CD4-positive, alpha-beta T cell treated with Interleukin-6 for 4 hours (primary cell): Measurements from ENCODE around the gene TMEM176A.
"Not testable (repeated sequence)": the region's sequence is repeated elsewhere in the genome, so short reads cannot be mapped to it uniquely, and the experiment has no call there.

Experiments
- DNase-seq: peaks from one replicate; pipeline ENCODE4 v3.0.0-alpha.2; 2020; ENCODE audit warnings: mixed read lengths

TMEM176A gene

GRCh38 chr7:150800581-150801241 lies at the start of gene TMEM176A:
TSS of gene TMEM176A (plus strand) at chr7:150800769. CDS start at chr7:150801551, 782 bp downstream.
- DNase-seq: peak; percentile 45

DNA sequence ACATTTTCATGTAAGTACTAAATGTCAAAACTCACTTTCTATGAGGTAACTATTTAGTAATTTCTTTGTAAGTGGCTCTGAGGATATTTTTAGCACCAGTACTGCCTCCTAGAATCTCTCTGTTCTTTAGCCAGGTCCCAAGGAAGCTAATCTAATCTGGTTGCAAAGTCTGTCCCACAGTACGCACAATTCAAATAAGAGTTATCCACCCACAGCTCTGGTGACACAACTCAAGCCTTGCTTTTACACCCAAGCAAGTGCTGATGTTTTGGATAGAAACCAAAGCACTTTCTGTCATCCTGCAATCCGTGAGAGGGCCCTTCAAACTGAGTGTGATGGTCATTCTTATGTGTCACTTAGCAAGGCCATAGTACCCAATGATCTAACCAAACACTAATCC lies 48.9 kb upstream of the TMEM176A start:
- no peak for DNase-seq

DNA sequence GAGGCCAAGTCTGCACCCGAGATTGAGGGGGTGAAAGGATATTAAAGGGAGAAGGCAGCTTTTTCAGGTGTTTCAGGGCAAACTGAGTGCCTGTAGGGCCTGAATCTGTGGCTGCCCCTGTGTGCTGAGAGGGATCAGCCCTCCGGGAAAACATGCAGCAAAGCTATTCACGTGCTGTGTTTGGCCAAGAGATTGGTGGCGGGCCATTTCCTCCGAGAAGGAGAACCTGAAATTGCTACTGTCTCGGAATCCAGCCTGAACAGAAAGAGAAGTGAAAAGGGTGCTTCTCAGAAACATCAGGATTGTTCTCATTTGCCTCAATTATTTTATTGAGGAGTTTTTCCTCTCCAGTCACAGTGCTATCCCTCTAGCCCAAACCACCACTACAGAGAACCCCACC lies 47.3 kb upstream of the TMEM176A start:
- DNase-seq: no peak

- peak; percentile 56 for DNase-seq
These were observed 46.6 kb upstream of the TMEM176A start for GRCh38 chr7:150753826-150754603.

DNA sequence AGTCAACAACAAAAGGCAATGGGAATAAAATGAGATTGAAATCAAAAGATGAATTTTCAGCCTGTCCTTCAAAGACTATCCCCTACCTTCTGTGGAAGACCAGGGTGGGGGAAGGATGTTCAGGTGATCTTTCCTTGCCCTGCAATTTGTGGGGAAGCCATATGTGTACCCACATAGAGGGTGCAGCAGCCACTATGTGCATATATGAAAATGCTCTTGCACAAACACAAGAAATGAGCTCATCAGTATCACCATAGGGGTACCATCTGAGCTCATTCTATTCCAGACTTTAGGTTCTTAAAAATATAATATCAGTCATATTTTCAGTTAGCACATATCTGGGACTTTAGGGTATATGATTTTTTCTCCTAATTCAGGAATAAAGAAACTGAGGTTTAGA lies 45.6 kb upstream of the TMEM176A start:
- peak; percentile 47 for DNase-seq

GRCh38 chr7:150755473-150756099 lies 45.0 kb upstream of the TMEM176A start:
- DNase-seq: peak; percentile 87

GRCh38 chr7:150756166-150756565 lies 44.4 kb upstream of the TMEM176A start:
- DNase-seq: peak; percentile 46

DNA sequence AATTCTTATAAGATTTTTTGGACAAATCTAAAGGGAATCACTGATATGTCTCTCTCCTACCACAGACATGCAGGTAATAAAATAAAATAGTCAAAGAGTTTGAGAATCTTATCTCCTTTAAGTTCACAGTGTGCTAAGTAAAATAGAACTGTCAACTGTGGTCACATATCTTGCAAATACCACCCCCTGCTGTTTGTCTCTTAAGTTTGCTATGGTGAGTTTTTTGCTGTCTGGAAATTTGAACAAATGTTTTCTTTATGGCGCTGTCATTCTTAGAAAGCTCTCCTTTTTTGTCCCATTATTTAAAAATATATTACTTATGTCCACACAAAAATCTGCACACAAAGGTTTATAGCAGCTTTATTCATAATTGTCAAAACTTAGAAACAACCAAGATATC lies 43.7 kb upstream of the TMEM176A start:
- DNase-seq: peak; percentile 53

DNA sequence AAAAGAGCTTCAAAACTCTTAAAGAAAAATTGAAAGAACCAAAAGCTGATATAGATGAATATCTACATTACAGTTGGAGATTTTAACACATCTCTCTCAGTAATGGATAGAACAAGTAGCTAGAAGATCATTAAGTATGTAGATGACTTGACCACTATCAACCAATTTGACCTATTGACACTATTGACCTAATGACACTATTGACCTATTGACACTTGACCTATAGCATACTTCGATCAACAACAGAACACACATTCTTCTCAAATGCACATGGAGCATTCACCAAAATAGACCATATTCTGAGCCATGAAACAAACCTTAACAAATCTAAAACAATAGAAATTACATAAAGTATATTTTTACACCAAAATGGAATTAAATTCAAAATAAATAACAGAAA lies 41.1 kb upstream of the TMEM176A start:
- DNase-seq: no peak

DNA sequence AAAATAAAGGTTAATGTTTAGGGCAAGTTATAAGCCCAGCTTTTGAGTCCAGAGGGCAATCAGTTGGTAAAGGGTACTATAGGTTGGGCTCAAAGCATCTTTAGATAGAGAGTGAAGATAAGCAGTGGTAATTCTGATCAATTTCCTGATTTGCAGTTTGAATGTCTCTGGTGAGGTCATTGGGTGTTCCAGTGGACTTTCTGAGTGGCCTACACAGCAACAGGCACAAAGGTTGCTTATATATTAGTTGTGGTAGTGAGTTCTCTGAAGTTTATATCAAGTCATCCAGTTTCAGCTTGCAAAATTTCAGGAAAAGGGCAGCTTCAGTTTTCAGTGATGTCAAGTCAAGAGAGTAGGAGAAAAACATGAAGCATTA lies 34.2 kb upstream of the TMEM176A start:
- DNase-seq: no peak

GRCh38 chr7:150769768-150770167 lies 30.8 kb upstream of the TMEM176A start:
- no peak for DNase-seq

DNA sequence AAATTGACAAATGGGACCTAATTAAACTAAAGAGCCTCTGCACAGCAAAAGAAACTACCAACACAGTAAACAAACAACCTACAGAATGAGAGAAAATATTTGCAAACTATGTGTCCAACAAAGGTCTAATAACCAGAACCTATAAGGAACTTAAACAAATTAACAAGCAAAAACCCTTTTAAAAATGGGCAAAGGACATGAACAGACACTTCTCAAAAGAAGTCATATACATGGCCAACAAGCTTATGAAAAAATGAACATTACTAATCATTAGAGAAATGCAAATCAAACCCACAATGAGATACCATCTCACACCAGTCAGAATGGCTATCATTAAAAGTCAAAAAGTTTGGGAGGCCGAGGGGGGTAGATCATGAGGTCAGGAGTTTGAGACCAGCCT lies 26.4 kb upstream of the TMEM176A start:
- not testable (repeated sequence) for DNase-seq

DNA sequence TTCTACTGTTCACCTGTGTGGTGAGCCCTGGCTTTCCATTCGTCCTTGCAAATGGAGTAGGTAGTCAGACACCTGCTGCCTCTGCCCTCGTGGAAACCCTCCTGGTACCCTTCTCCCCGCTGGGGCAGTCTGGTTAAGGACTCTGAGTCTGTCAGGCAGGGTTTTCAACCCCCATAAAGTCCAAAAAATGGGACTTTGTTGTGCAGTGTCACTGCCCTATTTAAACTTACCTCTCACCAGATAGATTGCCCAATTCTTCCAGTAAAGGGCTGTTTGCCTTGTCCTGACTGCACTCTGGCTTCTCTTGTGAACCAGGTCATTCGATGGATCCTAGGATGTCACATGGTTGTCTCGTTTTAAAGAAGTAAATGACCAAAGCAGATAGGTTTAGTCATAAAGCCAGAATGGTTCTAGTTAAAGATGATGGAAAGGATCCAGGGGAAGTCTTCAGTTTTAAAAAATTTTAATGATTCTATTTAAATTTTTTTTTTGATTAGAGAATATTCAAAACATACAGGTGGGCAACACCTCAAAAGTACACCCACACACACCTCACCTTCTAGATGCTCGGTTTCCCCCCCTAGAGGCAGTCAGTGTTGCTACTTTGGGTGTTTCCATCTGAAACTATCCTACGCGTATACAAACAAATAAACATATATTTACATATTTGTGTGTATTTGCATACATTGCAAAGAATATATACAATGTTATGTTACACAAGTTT lies 22.4 kb upstream of the TMEM176A start:
- DNase-seq: no peak

DNA sequence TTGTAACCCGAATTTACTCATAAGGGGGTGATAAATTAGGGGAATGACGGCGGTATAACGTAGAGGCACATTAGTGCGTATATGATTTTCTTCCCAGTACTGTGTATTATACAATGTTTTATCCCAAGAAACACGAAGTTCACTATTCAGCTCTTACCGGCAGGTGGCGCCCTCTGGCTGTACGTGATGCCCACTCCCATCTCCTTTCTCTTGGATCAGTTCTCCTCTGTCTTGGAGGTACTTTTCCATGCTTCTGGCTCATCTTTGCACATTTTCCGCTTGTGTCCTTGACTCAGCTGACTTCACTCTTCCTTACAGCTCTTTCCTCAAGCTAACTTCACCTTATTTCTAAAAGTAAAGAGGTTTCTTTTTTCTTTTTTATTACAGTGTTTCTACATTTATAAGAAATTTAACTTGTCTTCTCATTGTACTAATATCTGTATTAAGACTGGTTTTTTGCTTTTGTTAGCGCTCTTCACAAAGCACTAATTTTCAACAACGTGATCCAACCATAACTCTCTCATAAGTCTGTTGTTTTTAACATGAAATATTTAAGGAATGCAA lies 21.7 kb upstream of the TMEM176A start:
- DNase-seq: peak; percentile 83

GRCh38 chr7:150780292-150780691 lies 20.3 kb upstream of the TMEM176A start:
- DNase-seq: no peak

GRCh38 chr7:150781103-150781502 lies 19.5 kb upstream of the TMEM176A start:
- DNase-seq: no peak

GRCh38 chr7:150781961-150782360 lies 18.6 kb upstream of the TMEM176A start:
- no peak for DNase-seq

DNA sequence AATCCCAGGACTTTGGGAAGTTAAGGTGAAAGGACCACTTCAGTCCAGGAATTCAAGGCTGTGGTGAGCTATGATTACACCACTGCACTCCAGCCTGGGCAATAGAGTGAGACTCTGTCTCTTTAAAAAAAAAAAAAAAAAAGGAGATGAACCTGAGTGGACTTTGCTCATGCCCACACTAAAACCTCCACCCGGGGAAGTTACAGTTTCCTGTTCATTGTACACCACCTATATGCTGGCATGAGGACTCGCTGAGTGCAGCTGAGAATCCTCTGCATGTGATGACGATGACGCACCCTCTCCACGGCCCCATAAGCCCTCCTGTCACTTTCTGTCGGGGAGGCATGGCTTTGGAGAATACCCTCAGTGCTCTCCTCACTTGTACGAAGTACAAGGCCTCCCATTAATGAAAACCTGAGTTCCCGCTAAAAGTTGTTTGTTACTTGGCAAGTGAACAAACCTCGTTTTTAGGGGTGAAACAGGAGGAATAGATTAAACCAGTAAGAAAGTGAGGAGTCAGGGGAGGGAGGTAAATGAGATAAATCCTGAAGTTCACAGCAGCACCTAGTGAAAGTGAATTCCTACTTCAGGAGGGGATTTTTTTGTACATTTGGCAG lies 16.3 kb upstream of the TMEM176A start:
- no peak for DNase-seq

DNA sequence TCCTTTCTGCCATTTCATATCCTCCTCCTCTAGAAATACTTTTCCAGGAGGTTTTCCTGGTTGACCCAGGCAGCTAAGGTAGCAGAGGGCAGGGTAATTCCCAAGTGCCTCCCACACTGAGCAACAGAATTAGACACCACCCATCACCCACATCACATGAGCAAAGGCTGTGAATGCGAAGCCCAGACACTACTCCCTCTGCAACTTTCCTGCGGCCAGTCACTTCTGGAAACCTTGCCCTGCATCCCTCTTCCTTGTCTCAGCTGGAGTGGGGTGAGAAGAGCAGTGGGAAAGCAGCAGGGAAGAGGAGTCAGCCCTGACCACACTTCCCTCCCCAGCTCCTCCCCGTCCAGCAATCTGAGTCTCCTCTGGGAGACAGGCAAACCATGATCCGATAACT lies 15.6 kb upstream of the TMEM176A start:
- DNase-seq: no peak

DNA sequence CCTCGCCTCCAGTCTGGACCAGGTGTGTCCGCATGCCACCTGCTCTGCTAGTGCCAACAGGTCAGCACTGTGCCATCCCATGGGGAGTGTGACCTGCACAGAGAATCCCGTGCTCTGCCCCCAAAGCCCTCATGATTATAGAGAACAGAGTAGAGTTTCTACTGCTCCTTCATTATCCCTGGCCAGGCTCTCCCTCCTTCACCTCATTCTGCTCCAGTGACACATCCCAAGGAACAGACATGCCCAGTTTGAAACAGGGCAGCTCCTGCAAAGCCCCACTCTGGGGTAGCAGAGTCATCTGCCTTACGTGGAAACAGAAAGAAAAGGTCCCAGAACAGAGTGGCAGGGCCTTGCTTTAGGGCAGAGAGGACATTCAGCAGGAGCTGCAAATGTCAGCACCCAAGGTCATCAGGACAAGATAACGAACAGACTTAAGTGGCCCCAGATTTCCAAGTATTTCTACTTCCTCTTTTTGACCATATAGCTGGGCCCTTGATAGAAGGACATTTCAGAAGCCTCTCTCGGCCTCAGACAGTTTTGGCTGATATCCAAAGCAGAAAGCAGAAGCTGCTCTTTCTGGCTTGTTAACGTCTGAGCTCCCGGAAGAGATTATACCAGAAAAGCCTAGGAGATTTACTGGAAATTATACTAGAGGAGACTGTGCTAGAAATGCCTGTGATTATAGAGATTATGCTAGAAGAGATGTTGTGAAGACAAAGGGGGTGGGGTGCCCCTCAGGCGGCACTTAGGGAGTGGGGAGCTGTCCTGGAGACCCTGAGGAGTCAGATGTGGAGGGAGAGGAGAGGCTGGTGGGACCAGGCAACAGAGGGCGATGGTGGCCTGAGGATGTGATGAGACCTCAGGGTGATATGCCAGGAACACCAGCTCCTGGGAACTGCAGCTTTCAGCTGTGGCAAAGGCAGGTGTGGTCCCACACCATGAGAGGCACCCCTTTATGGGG lies 13.0 kb upstream of the TMEM176A start:
- no peak for DNase-seq
